KMS-11 (cell line): ENCODE data around the gene PDE5A.

Experiments used
- H2AFZ ChIP-seq: fragments of 200-600 bp; sonication (generic); 2 replicates; pipeline ENCODE4 v1.6.1; 2016; ENCODE audit warnings: antibody characterized with exemption, mixed run types, low read depth
- H3K27ac ChIP-seq: fragments of 200-600 bp; sonication (generic); 2 replicates; pipeline ENCODE4 v1.6.1; 2016; ENCODE audit warnings: mild to moderate bottlenecking, mixed run types
- H3K27me3 ChIP-seq: fragments of 200-600 bp; sonication (generic); 2 replicates; pipeline ENCODE4 v1.6.1; 2017; ENCODE audit warnings: mild to moderate bottlenecking, low read depth, mixed run types, moderate library complexity; ENCODE audit not compliant: insufficient read depth
- H3K36me3 ChIP-seq: fragments of 200-600 bp; sonication (generic); 2 replicates; pipeline ENCODE4 v1.6.1; 2017; ENCODE audit warnings: mild to moderate bottlenecking, mixed run types; ENCODE audit not compliant: insufficient read depth
- H3K4me1 ChIP-seq: fragments of 200-600 bp; sonication (generic); 2 replicates; pipeline ENCODE4 v1.6.1; 2016; ENCODE audit warnings: mild to moderate bottlenecking, low read depth, mixed run types; ENCODE audit not compliant: poor library complexity, severe bottlenecking
- H3K4me2 ChIP-seq: fragments of 200-600 bp; sonication (generic); 2 replicates; pipeline ENCODE4 v1.7.0; 2016; ENCODE audit warnings: mild to moderate bottlenecking, mixed run types
- H3K4me3 ChIP-seq: fragments of 200-600 bp; sonication (generic); IDR thresholded peaks from 2 replicates; pipeline ENCODE4 v1.6.1; 2017; ENCODE audit warnings: low read depth, low read length, mixed read lengths; ENCODE audit not compliant: insufficient read depth
- H3K79me2 ChIP-seq: fragments of 200-600 bp; sonication (generic); 2 replicates; pipeline ENCODE4 v1.6.1; 2016; ENCODE audit warnings: low read depth, mixed run types; ENCODE audit not compliant: insufficient read depth
- H3K9ac ChIP-seq: fragments of 200-600 bp; sonication (generic); 2 replicates; pipeline ENCODE4 v1.6.1; 2016; ENCODE audit warnings: mild to moderate bottlenecking, mixed run types
- H4K20me1 ChIP-seq: fragments of 200-600 bp; sonication (generic); 2 replicates; pipeline ENCODE4 v1.6.1; 2016; ENCODE audit warnings: mild to moderate bottlenecking, mixed run types; ENCODE audit not compliant: insufficient read depth
- TF ChIP-seq, protein P1 (sequence below): fragments of 200-600 bp; sonication (generic); conservative IDR thresholded peaks from 2 replicates; pipeline ENCODE4 v1.6.1; 2017; ENCODE audit warnings: low read depth, mild to moderate bottlenecking, antibody characterized with exemption, low read length, moderate library complexity, mixed read lengths

Gene PDE5A

DNA sequence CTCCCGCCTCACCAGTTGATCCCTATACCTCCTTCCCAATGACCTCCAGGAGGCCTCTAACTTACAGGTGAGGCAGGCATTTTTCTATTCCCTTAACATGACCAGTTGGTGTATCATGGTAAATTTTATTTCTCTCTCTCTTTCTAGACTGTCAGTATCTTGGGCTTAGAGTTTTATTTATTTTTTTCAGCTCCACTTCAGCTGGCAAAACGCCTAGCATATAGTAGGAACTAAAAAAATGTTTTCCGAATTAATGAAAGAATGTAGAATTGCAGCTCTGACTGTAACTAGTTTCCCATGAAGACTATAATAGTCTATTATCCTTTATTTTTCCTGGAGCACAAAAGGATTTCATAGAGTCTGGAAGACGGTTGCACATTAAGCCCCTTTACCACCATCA, 84.8 kb downstream of the PDE5A start:
- Histone ChIP-seq H3K79me2 (no peaks in the 10 kb centered on the region), H3K27ac (no peak overlapping the region), H3K4me1 (no peaks in the 10 kb centered on the region), H3K36me3 (no peaks in the 10 kb centered on the region), H3K9ac (no peak overlapping the region), H3K4me2 (no peak overlapping the region), H3K27me3 (no peaks in the 10 kb centered on the region), H2AFZ (no peak overlapping the region), H3K4me3 (no peak overlapping the region), H4K20me1 (no peaks in the 10 kb centered on the region)
- TF ChIP-seq, protein P1, sequence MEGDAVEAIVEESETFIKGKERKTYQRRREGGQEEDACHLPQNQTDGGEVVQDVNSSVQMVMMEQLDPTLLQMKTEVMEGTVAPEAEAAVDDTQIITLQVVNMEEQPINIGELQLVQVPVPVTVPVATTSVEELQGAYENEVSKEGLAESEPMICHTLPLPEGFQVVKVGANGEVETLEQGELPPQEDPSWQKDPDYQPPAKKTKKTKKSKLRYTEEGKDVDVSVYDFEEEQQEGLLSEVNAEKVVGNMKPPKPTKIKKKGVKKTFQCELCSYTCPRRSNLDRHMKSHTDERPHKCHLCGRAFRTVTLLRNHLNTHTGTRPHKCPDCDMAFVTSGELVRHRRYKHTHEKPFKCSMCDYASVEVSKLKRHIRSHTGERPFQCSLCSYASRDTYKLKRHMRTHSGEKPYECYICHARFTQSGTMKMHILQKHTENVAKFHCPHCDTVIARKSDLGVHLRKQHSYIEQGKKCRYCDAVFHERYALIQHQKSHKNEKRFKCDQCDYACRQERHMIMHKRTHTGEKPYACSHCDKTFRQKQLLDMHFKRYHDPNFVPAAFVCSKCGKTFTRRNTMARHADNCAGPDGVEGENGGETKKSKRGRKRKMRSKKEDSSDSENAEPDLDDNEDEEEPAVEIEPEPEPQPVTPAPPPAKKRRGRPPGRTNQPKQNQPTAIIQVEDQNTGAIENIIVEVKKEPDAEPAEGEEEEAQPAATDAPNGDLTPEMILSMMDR: no peak

GRCh38 chr4:119543187-119543586, 85.4 kb downstream of the PDE5A start:
- H3K27ac ChIP-seq: no peak overlapping the region
- no peaks in the 10 kb centered on the region for H3K36me3 ChIP-seq
- H3K9ac ChIP-seq: no peak overlapping the region
- TF ChIP-seq, protein P1: no peak
- H2AFZ ChIP-seq: no peak overlapping the region
- H3K4me1 ChIP-seq: no peaks in the 10 kb centered on the region
- no peaks in the 10 kb centered on the region for H3K27me3 ChIP-seq
- no peak overlapping the region for H3K4me3 ChIP-seq
- H3K79me2 ChIP-seq: no peaks in the 10 kb centered on the region
- H4K20me1 ChIP-seq: no peaks in the 10 kb centered on the region
- H3K4me2 ChIP-seq: no peak overlapping the region

GRCh38 chr4:119540249-119540648, 88.4 kb downstream of the PDE5A start:
- Histone ChIP-seq H3K27me3 (no peaks in the 10 kb centered on the region), H3K36me3 (no peaks in the 10 kb centered on the region), H3K79me2 (no peaks in the 10 kb centered on the region), H3K4me3 (no peak overlapping the region), H4K20me1 (no peaks in the 10 kb centered on the region), H3K9ac (no peak overlapping the region), H2AFZ (no peak overlapping the region), H3K27ac (no peak overlapping the region), H3K4me1 (no peaks in the 10 kb centered on the region), H3K4me2 (no peak overlapping the region)
- TF ChIP-seq, protein P1: no peak

- Histone ChIP-seq H3K4me2 (no peak overlapping the region), H3K27me3 (no peaks in the 10 kb centered on the region), H3K79me2 (no peaks in the 10 kb centered on the region), H3K27ac (no peak overlapping the region), H3K4me3 (no peak overlapping the region), H3K36me3 (no peaks in the 10 kb centered on the region; the same call in 1 of the 2 replicates), H4K20me1 (no peaks in the 10 kb centered on the region), H2AFZ (no peak overlapping the region), H3K9ac (no peak overlapping the region), H3K4me1 (no peaks in the 10 kb centered on the region)
- TF ChIP-seq, protein P1: no peak
These were observed 91.0 kb downstream of the PDE5A start for GRCh38 chr4:119537586-119537985.
